ENCODE results near the gene OLFM1. TPM values are rescaled to one million over a fixed set of nuclear protein-coding genes. Genes with fewer than 3 reads are reported as not detected.

OLFM1 gene
- total and polyA plus RNA-seq, 2 donors from 2014 or later: 2.9 to 33.7 TPM

GRCh38 chr9:135117281-135117680 lies 29.8 kb downstream of the OLFM1 start:
- Histone ChIP-seq H3K9me3 (ENCODE audit: control insufficient read depth in 2 of 3, insufficient read depth in 1 of 3, low read length in 3 of 3) (no peaks in the 10 kb centered on the region), H3K27ac (ENCODE audit: low read depth in 2 of 2, low read length in 2 of 2) (no peak overlapping the region), H3K4me1 (ENCODE audit: control insufficient read depth in 2 of 3, insufficient read depth in 2 of 3, low read depth in 1 of 3, low read length in 3 of 3) (no peaks in the 10 kb centered on the region), H3K9ac (ENCODE audit: low read length in 3 of 3) (no peak overlapping the region), H3K4me3 (ENCODE audit: low read length in 3 of 3) (no peak overlapping the region), H3K36me3 (ENCODE audit: control insufficient read depth in 2 of 3, insufficient read depth in 3 of 3, low read length in 3 of 3) (no peaks in the 10 kb centered on the region), H3K27me3 (ENCODE audit: control insufficient read depth, insufficient read depth, low read length) (no peaks in the 10 kb centered on the region)
- TF ChIP-seq, protein P1, sequence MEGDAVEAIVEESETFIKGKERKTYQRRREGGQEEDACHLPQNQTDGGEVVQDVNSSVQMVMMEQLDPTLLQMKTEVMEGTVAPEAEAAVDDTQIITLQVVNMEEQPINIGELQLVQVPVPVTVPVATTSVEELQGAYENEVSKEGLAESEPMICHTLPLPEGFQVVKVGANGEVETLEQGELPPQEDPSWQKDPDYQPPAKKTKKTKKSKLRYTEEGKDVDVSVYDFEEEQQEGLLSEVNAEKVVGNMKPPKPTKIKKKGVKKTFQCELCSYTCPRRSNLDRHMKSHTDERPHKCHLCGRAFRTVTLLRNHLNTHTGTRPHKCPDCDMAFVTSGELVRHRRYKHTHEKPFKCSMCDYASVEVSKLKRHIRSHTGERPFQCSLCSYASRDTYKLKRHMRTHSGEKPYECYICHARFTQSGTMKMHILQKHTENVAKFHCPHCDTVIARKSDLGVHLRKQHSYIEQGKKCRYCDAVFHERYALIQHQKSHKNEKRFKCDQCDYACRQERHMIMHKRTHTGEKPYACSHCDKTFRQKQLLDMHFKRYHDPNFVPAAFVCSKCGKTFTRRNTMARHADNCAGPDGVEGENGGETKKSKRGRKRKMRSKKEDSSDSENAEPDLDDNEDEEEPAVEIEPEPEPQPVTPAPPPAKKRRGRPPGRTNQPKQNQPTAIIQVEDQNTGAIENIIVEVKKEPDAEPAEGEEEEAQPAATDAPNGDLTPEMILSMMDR (IDR thresholded peaks at IDR 0.05; ENCODE audit: borderline replicate concordance, extremely low read depth, insufficient read depth): no peak
- intact Hi-C loops (cut with DNase I): no loop called here
- DNase-seq: no peak
- FAIRE-seq: no peak

- Histone ChIP-seq H3K9me3 (ENCODE audit: control insufficient read depth in 2 of 3, insufficient read depth in 1 of 3, low read length in 3 of 3) (no peaks in the 10 kb centered on the region), H3K4me1 (ENCODE audit: control insufficient read depth in 2 of 3, insufficient read depth in 2 of 3, low read depth in 1 of 3, low read length in 3 of 3) (no peaks in the 10 kb centered on the region), H3K9ac (ENCODE audit: low read length in 3 of 3) (no peak overlapping the region), H3K27ac (ENCODE audit: low read depth in 2 of 2, low read length in 2 of 2) (no peak overlapping the region), H3K4me3 (ENCODE audit: low read length in 3 of 3) (no peak overlapping the region), H3K36me3 (ENCODE audit: control insufficient read depth in 2 of 3, insufficient read depth in 3 of 3, low read length in 3 of 3) (no peaks in the 10 kb centered on the region), H3K27me3 (ENCODE audit: control insufficient read depth, insufficient read depth, low read length) (no peaks in the 10 kb centered on the region)
- intact Hi-C loops (cut with DNase I): no loop called here
- TF ChIP-seq, protein P1 (IDR thresholded peaks at IDR 0.05; ENCODE audit: borderline replicate concordance, extremely low read depth, insufficient read depth): no peak
- DNase-seq: peak in 1 of 5 donors; percentile 29
- FAIRE-seq: no peak
Measured at GRCh38 chr9:135119496-135120064, 32.1 kb downstream of the OLFM1 start.

- Histone ChIP-seq H3K27ac (ENCODE audit: low read depth in 2 of 2, low read length in 2 of 2) (no peak overlapping the region), H3K4me3 (ENCODE audit: low read length in 3 of 3) (no peak overlapping the region), H3K9ac (ENCODE audit: low read length in 3 of 3) (no peak overlapping the region), H3K36me3 (ENCODE audit: control insufficient read depth in 2 of 3, insufficient read depth in 3 of 3, low read length in 3 of 3) (no peaks in the 10 kb centered on the region), H3K27me3 (ENCODE audit: control insufficient read depth, insufficient read depth, low read length) (no peaks in the 10 kb centered on the region), H3K9me3 (ENCODE audit: control insufficient read depth in 2 of 3, insufficient read depth in 1 of 3, low read length in 3 of 3) (no peaks in the 10 kb centered on the region), H3K4me1 (ENCODE audit: control insufficient read depth in 2 of 3, insufficient read depth in 2 of 3, low read depth in 1 of 3, low read length in 3 of 3) (no peaks in the 10 kb centered on the region)
- FAIRE-seq (no peak), DNase-seq (peak in 1 of 5 donors; percentile 24)
- intact Hi-C loops (cut with DNase I): no loop called here
- TF ChIP-seq, protein P1 (IDR thresholded peaks at IDR 0.05; ENCODE audit: borderline replicate concordance, extremely low read depth, insufficient read depth): no peak
Measured at GRCh38 chr9:135120249-135120648, 32.8 kb downstream of the OLFM1 start.

DNA sequence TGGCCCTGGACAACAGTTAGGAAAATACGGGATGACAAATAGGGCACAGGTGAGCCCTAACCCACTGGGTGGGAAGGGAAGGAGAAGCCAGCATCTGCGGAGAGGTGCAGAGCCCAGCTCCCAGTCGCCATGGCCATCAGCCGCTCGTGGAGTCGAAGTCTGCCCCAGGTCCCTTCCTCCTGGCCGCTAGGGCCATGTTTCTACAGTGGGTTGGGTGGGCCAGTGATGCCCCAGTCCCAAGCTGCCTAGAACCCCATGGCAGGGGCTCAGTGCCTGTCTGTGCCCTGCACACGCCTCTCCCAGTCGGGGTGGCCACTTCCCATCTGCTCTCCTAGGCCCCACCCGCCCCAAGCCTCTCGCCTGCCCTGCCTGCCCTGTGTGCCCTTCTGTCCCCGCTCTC lies 34.8 kb downstream of the OLFM1 start:
- FAIRE-seq: no peak
- H3K36me3 ChIP-seq (ENCODE audit: control insufficient read depth in 2 of 3, insufficient read depth in 3 of 3, low read length in 3 of 3): no peaks in the 10 kb centered on the region
- no peaks in the 10 kb centered on the region for H3K9me3 ChIP-seq (ENCODE audit: control insufficient read depth in 2 of 3, insufficient read depth in 1 of 3, low read length in 3 of 3)
- DNase-seq: no peak
- H3K27me3 ChIP-seq (ENCODE audit: control insufficient read depth, insufficient read depth, low read length): no peaks in the 10 kb centered on the region
- H3K4me3 ChIP-seq (ENCODE audit: low read length in 3 of 3): no peak overlapping the region
- intact Hi-C loops (cut with DNase I): no loop called here
- no peak overlapping the region for H3K27ac ChIP-seq (ENCODE audit: low read depth in 2 of 2, low read length in 2 of 2)
- no peak overlapping the region for H3K9ac ChIP-seq (ENCODE audit: low read length in 3 of 3)
- no peaks in the 10 kb centered on the region for H3K4me1 ChIP-seq (ENCODE audit: control insufficient read depth in 2 of 3, insufficient read depth in 2 of 3, low read depth in 1 of 3, low read length in 3 of 3)
- TF ChIP-seq, protein P1 (IDR thresholded peaks at IDR 0.05; ENCODE audit: borderline replicate concordance, extremely low read depth, insufficient read depth): no peak

Data from kidney (tissue), 14 donors.